AG04450 (cell line): ENCODE data around the gene PTGIS. TPM values are rescaled to one million over a fixed set of nuclear protein-coding genes. Genes with fewer than 3 reads are reported as not detected.

Experiments used
- CTCF ChIA-PET: fragments of 300-600, 350-600 bp; formaldehyde crosslinking; extraction: SDS; loops from one replicate; lab custom pipeline; 2022; ENCODE audit warnings: antibody characterized with exemption, inconsistent platforms; lab: Charles Lee
- POLR2A ChIA-PET: fragments of 350-600 bp; formaldehyde crosslinking; extraction: SDS; loops from one replicate; lab custom pipeline; 2021; ENCODE audit warnings: antibody characterized with exemption, inconsistent platforms; lab: Yijun Ruan, JAX
- DNase-seq: peaks from one replicate; pipeline ENCODE4 v3.0.0-alpha.2; 2011; ENCODE audit warnings: low read depth, low spot score
- H3K27ac ChIP-seq: one replicate; pipeline ENCODE4 v1.5.1; 2012; ENCODE audit warnings: low read depth, low read length, control low read depth
- H3K27me3 ChIP-seq: one replicate; pipeline ENCODE4 v1.6.0; 2012; ENCODE audit warnings: low read length; ENCODE audit not compliant: control insufficient read depth, insufficient read depth
- H3K4me3 ChIP-seq: 2 replicates; pipeline ENCODE4 v1.5.1; 2011; ENCODE audit warnings: mild to moderate bottlenecking, low read depth, low read length, control low read depth
- H3K9me3 ChIP-seq: 2 replicates; pipeline ENCODE4 v1.5.1; 2012; ENCODE audit warnings: low read length; ENCODE audit not compliant: control insufficient read depth, insufficient read depth
- polyA plus RNA-seq: library from polyadenylated mRNA; depleted of rRNA; stranded (reverse); fragments of >200 nt; gene quantifications from 2 replicates; pipeline ENCODE4 v1.2.3, GENCODE V29; 2011
- TF ChIP-seq, protein P1 (sequence below): IDR thresholded peaks from 2 replicates; pipeline ENCODE4 v1.5.1; 2011; ENCODE audit warnings: low read depth, low read length, control low read depth, inconsistent platforms

PTGIS gene
- polyA plus RNA-seq, 1 experiment = 8.1 TPM

DNA sequence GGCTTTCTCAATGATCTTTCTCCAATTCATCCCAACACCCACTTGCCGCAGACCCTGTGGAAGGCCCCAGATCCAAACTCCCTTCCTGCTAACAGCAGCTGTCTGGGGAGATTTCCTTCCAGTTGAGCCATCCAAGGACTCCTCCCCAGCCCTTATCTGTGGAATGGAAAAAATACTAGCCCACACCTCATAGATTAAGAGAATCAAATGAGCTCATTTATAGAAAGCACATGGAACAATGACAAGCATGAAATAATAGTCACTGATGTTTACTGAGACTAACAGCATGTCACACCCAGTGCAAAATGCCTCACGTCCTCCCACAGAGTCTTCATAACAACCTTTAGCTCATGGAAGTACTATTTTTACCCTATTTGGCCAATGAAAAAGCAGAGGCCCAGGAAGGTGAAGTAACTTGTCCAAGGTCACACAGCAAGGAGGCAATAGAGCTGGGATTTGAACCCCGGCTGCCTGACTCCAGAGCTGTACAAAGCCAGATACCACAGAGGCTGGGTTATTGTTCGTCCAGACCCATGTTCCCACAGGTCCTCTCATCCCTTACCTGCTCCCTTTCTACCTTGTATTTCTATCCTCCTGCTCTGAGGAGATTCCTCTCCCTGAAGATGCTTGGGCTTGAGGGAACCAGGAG is 23.4 kb upstream of the PTGIS start:
- ChIA-PET CTCF (no interaction called here), POLR2A (no interaction called here)
- TF ChIP-seq, protein P1, sequence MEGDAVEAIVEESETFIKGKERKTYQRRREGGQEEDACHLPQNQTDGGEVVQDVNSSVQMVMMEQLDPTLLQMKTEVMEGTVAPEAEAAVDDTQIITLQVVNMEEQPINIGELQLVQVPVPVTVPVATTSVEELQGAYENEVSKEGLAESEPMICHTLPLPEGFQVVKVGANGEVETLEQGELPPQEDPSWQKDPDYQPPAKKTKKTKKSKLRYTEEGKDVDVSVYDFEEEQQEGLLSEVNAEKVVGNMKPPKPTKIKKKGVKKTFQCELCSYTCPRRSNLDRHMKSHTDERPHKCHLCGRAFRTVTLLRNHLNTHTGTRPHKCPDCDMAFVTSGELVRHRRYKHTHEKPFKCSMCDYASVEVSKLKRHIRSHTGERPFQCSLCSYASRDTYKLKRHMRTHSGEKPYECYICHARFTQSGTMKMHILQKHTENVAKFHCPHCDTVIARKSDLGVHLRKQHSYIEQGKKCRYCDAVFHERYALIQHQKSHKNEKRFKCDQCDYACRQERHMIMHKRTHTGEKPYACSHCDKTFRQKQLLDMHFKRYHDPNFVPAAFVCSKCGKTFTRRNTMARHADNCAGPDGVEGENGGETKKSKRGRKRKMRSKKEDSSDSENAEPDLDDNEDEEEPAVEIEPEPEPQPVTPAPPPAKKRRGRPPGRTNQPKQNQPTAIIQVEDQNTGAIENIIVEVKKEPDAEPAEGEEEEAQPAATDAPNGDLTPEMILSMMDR = no peak
- Histone ChIP-seq H3K4me3 (no peak overlapping the region), H3K27me3 (peaks cover 2% of the 10 kb centered on the region), H3K27ac (no peak overlapping the region), H3K9me3 (no peaks in the 10 kb centered on the region; the same call in 1 of the 2 replicates)
- no peak for DNase-seq

DNA sequence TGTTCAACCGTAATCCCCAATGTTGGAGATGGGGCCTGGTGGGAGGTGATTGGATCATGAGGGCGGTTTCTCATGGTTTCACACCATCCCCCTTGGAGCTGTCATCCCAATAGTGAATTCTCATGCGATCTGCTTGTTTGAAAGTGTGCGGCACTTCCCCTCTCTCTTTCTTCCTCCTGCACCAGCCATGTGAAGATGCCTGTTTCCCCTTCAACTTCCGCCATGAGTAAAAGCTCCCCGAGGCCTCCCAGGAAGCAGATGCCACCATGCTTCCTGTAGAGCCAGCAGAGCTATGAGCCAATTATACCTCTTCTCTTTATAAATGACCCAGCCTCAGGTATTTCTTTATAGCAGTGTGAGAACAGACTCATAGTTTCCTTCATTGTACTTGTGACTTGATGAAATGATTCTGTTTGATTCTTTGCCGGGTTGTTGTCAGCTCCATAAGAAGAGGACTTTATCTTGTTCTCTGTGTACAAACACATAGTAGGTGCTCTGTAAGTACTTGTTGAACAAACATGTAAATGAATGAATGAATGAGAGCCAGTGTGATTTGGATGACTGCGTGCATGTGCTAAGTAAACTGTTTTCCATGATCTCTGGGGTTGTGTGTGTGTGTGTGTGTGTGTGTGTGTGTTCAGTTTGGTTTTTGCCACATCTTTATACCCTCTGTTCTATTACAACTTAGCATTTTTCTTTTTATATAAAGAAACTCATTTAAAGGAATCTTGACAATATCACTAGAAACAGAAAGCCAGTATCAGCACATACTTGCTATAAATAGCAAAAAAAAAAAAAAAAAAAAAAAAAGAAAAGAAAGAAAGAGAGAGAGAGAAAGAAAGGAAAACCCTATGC is 22.5 kb upstream of the PTGIS start:
- Histone ChIP-seq H3K27me3 (peaks cover 2% of the 10 kb centered on the region), H3K27ac (no peak overlapping the region), H3K9me3 (no peaks in the 10 kb centered on the region; the same call in 1 of the 2 replicates), H3K4me3 (no peak overlapping the region)
- POLR2A ChIA-PET = no interaction called here
- DNase-seq = no peak
- TF ChIP-seq, protein P1 = no peak
- CTCF ChIA-PET = no interaction called here

DNA sequence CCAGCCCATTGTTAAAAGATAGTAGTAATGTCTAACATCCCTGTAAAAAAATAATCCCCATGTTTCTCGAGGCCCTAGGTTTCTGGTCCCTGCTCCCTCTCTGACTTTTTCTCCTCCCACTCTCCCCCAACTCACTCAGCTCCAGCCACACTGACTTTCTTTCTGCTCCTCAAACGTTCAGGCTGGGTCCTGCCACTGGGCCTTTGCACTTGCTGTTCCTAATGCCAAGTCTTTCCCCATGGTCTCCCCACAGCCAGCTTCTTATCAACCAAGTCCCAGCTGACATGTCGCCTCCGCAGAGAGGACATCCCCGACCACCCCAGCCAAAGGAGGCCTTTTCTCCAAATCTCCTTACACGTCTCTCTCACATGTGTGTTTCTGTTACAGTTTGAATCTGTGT is 21.8 kb upstream of the PTGIS start:
- TF ChIP-seq, protein P1 = no peak
- POLR2A ChIA-PET = no interaction called here
- Histone ChIP-seq H3K27ac (no peak overlapping the region), H3K4me3 (no peak overlapping the region), H3K27me3 (peaks cover 2% of the 10 kb centered on the region), H3K9me3 (no peaks in the 10 kb centered on the region; the same call in 1 of the 2 replicates)
- CTCF ChIA-PET = no interaction called here
- no peak for DNase-seq

DNA sequence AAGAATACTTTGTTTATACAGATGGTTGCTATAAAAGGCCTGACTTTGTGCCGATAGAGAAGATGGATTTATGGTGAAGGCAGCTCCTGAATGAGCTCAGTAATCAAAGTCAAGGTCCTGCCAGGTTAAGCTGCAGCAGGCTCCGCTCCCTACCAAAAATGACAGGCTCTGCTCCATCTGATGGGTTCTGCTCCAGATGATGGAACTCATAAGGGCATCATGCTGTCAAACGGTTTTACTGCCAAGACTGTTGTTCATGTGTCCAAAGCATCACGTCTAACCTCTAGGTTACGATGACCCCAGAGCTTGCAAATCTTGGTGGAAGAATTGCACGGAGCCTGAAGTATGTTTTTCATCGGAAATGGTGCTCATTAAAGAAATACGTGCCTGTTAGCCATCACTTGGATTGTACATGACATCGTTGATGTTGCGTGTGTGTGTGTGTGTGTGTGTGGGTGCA is 19.2 kb upstream of the PTGIS start:
- peaks cover 2% of the 10 kb centered on the region for H3K27me3 ChIP-seq
- TF ChIP-seq, protein P1 = no peak
- ChIA-PET POLR2A (interaction anchor here (0.8 kb wide), 1 partner anchor 397 kb away, joined by 4 read pairs; no protein-coding TSS in a partner anchor), CTCF (interaction anchor here (1.0 to 1.2 kb wide), 2 partner anchors 46 to 260 kb away, joined by 3 to 5 read pairs; no protein-coding TSS in a partner anchor)
- H3K9me3 ChIP-seq = peaks cover 4% of the 10 kb centered on the region; the same call in 1 of the 2 replicates
- peak overlapping the region; percentile 70 for H3K27ac ChIP-seq
- no peak overlapping the region for H3K4me3 ChIP-seq
- peak; percentile 61 for DNase-seq
